GM12878 (cell line): Measurements from ENCODE around the gene ERMARD. TPM values are rescaled to one million over a fixed set of nuclear protein-coding genes. Genes with fewer than 3 reads are reported as not detected.

Source experiments
- ATAC-seq: fragments of 200-7000 bp; cut with Tn5 transposase; 3 replicates; pipeline ENCODE4 v1.9.1; 2020; ENCODE audit warnings: mild to moderate bottlenecking, moderate library complexity
- BruUV-seq: library from RNA; stranded (reverse); fragments of 400-500 nt; replicated peaks from 2 replicates; lab custom pipeline; 2021; lab: Mats Ljungman, UMichigan
- CTCF ChIA-PET: fragments of 300-600 bp; sonication (Branson Sonifier 250); formaldehyde crosslinking; extraction: SDS; loops from one replicate; lab custom pipeline; 2021; ENCODE audit warnings: inconsistent platforms; lab: Yijun Ruan, JAX
- POLR2A ChIA-PET: fragments of 350-600 bp; formaldehyde crosslinking; extraction: SDS; loops from one replicate; lab custom pipeline; 2021; ENCODE audit warnings: inconsistent platforms; lab: Charles Lee
- RAD21 ChIA-PET: fragments of 300-600 bp; sonication (Branson Sonifier 250); formaldehyde crosslinking; loops from one replicate; lab custom pipeline; 2023; ENCODE audit warnings: antibody characterized with exemption; ENCODE audit not compliant: unreplicated experiment; lab: Charles Lee
- SMC1A ChIA-PET: fragments of 300-600 bp; sonication (Branson Sonifier 250); formaldehyde crosslinking; loops from one replicate; lab custom pipeline; 2023; ENCODE audit not compliant: unreplicated experiment, uncharacterized antibody; lab: Charles Lee
- DNase-seq: peaks from one replicate; pipeline ENCODE4 v3.0.0-alpha.2; 2011; ENCODE audit warnings: low read depth, low spot score
- FAIRE-seq: peaks from 3 replicates; lab custom pipeline; 2011; peaks lifted over from hg19 to GRCh38; lab: Jason Lieb, UNC
- H2AFZ ChIP-seq: 2 replicates; pipeline ENCODE4 v1.6.0; 2011; ENCODE audit warnings: low read depth, low read length, control low read depth; ENCODE audit not compliant: control insufficient read depth
- H3K27ac ChIP-seq: 2 replicates; pipeline ENCODE4 v1.5.1; 2011; ENCODE audit warnings: control low read depth; ENCODE audit not compliant: control insufficient read depth, insufficient read depth
- H3K27me3 ChIP-seq, 2 experiments: replicated peaks in 1 of 2; 2 replicates each; pipeline versions ENCODE4 v1.6.0 to v1.6.1; 2011; ENCODE audit warnings: low read length in 1 of 2; ENCODE audit not compliant: control insufficient read depth in 2 of 2, insufficient read depth in 2 of 2
- H3K36me3 ChIP-seq, 2 experiments: 2 replicates each; pipeline ENCODE4 v1.5.1; 2011; ENCODE audit warnings: low read length in 1 of 2; ENCODE audit not compliant: control insufficient read depth in 2 of 2, insufficient read depth in 2 of 2
- H3K4me1 ChIP-seq: 2 replicates; pipeline ENCODE4 v1.6.1; 2011; ENCODE audit warnings: mild to moderate bottlenecking, low read length, moderate library complexity, mixed read lengths; ENCODE audit not compliant: control insufficient read depth, insufficient read depth
- H3K4me2 ChIP-seq: 2 replicates; pipeline ENCODE4 v1.6.0; 2011; ENCODE audit warnings: control low read depth; ENCODE audit not compliant: control insufficient read depth, insufficient read depth
- H3K4me3 ChIP-seq: fragments of 200-600 bp; sonication (generic); 2 replicates; pipeline ENCODE4 v1.5.1; 2016
- H3K79me2 ChIP-seq: 2 replicates; pipeline ENCODE4 v1.6.0; 2011; ENCODE audit warnings: low read length; ENCODE audit not compliant: control insufficient read depth, insufficient read depth
- H3K9ac ChIP-seq: 2 replicates; pipeline ENCODE4 v1.8.0; 2011; ENCODE audit warnings: low read length, control low read depth, mixed read lengths; ENCODE audit not compliant: control insufficient read depth, insufficient read depth
- H3K9me3 ChIP-seq: replicated peaks from 3 replicates; pipeline ENCODE4 v1.5.1; 2011; ENCODE audit warnings: mild to moderate bottlenecking, low read length; ENCODE audit not compliant: control insufficient read depth, insufficient read depth
- H4K20me1 ChIP-seq: 2 replicates; pipeline ENCODE4 v1.6.0; 2011; ENCODE audit not compliant: control insufficient read depth, insufficient read depth
- CREB1 ChIP-seq: IDR thresholded peaks from 2 replicates; pipeline ENCODE4 v1.6.1; 2012; ENCODE audit warnings: low read depth, mild to moderate bottlenecking, inconsistent platforms
- FOXK2 ChIP-seq: fragments of 450-650 bp; IDR thresholded peaks from 2 replicates; pipeline ENCODE4 v1.6.1; 2017; ENCODE audit warnings: mild to moderate bottlenecking, moderate library complexity
- HCFC1 ChIP-seq: fragments of 150-350 bp; IDR thresholded peaks from 2 replicates; pipeline ENCODE4 v1.6.1; 2014; ENCODE audit warnings: low read length
- HDGF ChIP-seq: fragments of 450-650 bp; IDR thresholded peaks from 2 replicates; pipeline ENCODE4 v1.6.1; 2016; ENCODE audit warnings: antibody characterized with exemption
- MXI1 ChIP-seq: fragments of 150-350 bp; IDR thresholded peaks from 2 replicates; pipeline ENCODE4 v1.6.1; 2011; ENCODE audit warnings: low read depth, mild to moderate bottlenecking, inconsistent platforms, low read length, improper control_type of control experiment
- NFXL1 ChIP-seq: fragments of 450-650 bp; IDR thresholded peaks from 2 replicates; pipeline ENCODE4 v1.6.1; 2017; ENCODE audit warnings: antibody characterized with exemption, mild to moderate bottlenecking, borderline replicate concordance
- TAF1 ChIP-seq: IDR thresholded peaks from 2 replicates; pipeline ENCODE4 v1.6.1; 2011; ENCODE audit warnings: mild to moderate bottlenecking, low read depth, low read length, borderline replicate concordance
- YY1 ChIP-seq: IDR thresholded peaks from 2 replicates; pipeline ENCODE4 v1.6.1; 2011; ENCODE audit warnings: low read depth, mild to moderate bottlenecking, low read length
- WGBS: methylation state at CpG from one replicate; pipeline ENCODE4 v1.1.6; 2016; ENCODE audit warnings: low lambda C conversion rate; ENCODE audit not compliant: insufficient replicate concordance, insufficient coverage; ENCODE audit errors: missing lambda C conversion rate; 5-methylcytosine and 5-hydroxymethylcytosine counted together
- in situ Hi-C: fragments of 300-500 bp; cut with MboI; formaldehyde crosslinking; loops from 9 replicates; pipeline ENCODE4 v1.14.3; 2018; ENCODE audit warnings: mixed read lengths
- intact Hi-C: fragments of 100-400 bp; cut with micrococcal nuclease; formaldehyde crosslinking; loops from one replicate; pipeline ENCODE4 v1.14.2; 2022; ENCODE audit not compliant: unreplicated experiment
- polyA plus RNA-seq, 11 experiments: library from polyadenylated mRNA; depleted of rRNA in 4 of 11; unstranded in 6 of 11; stranded (reverse) in 5 of 11; fragments of >200 nt; fragmentation: Nextera tagmentation in 4 of 11; fragmentation: Illumina TruSeq in 1 of 11; extraction: Ambion mirVana in 4 of 11; extraction: Trizol in 1 of 11; gene quantifications; 1 replicate in 1 of 11; 2 replicates in 10 of 11; pipeline versions ENCODE4 v1.2.1 to v1.2.3, GENCODE V29; 2011 to 2016; ENCODE audit warnings: inconsistent platforms in 2 of 11, missing spikeins in 2 of 11, low read depth in 1 of 11
- total RNA-seq, 4 experiments: library from RNA; depleted of rRNA in 3 of 4; stranded (reverse); fragments of >200 nt in 3 of 4; fragmentation: Illumina TruSeq in 1 of 4; extraction: Trizol in 1 of 4; gene quantifications; 2 replicates each; pipeline versions ENCODE4 v1.2.1 to v1.2.3, GENCODE V29; 2013 to 2021

Gene ERMARD
- total and polyA plus RNA-seq, 10 of the 15 experiments (the other 5 are each of a cell fraction or from before 2014, with no cell fraction given) = 24.4 to 63.3 (median 34.1) TPM

GRCh38 chr6:169807699-169808607 lies 56.5 kb downstream of the ERMARD start:
- Histone ChIP-seq H3K36me3 (no peaks in the 10 kb centered on the region), H4K20me1 (no peaks in the 10 kb centered on the region), H3K4me2 (no peak overlapping the region), H3K9me3 (no peaks in the 10 kb centered on the region), H3K27ac (no peak overlapping the region), H3K4me1 (peaks cover 5% of the 10 kb centered on the region; the same call in 1 of the 2 replicates), H3K27me3 (no peaks in the 10 kb centered on the region; a peak in 1 of 4 replicates), H3K79me2 (no peaks in the 10 kb centered on the region), H3K4me3 (no peak overlapping the region), H3K9ac (no peak overlapping the region), H2AFZ (no peak overlapping the region)
- 42% methylated on average over 8 of the region's 9 CpGs for WGBS
- TF ChIP-seq CREB1 = no peak
- no peak for TF ChIP-seq NFXL1
- no peak for TF ChIP-seq FOXK2
- no peak for TF ChIP-seq HDGF
- ChIA-PET CTCF (interaction anchor here (5.8 kb wide), 1 partner anchor 18 kb away, joined by 35 read pairs; no protein-coding TSS in a partner anchor), SMC1A (no interaction called here), RAD21 (no interaction called here), POLR2A (no interaction called here)
- no peak for FAIRE-seq
- intact Hi-C loops (no loop called here), in situ Hi-C loops (no loop called here)
- BruUV-seq = no TSS peak
- ATAC-seq = no peak
- no peak for DNase-seq

GRCh38 chr6:169808608-169808967 lies 57.2 kb downstream of the ERMARD start:
- H4K20me1 ChIP-seq = no peaks in the 10 kb centered on the region
- FAIRE-seq = no peak
- H3K27me3 ChIP-seq = no peaks in the 10 kb centered on the region; a peak in 1 of 4 replicates
- H3K4me3 ChIP-seq = no peak overlapping the region
- TF ChIP-seq TAF1 (no peak), MXI1 (no peak), YY1 (no peak), HCFC1 (no peak)
- no peak overlapping the region for H2AFZ ChIP-seq
- BruUV-seq = no TSS peak
- H3K4me1 ChIP-seq = no peaks in the 10 kb centered on the region
- ATAC-seq = no peak
- no peak overlapping the region for H3K4me2 ChIP-seq
- ChIA-PET POLR2A (no interaction called here), CTCF (no interaction called here), SMC1A (no interaction called here), RAD21 (no interaction called here)
- intact Hi-C loops = no loop called here
- in situ Hi-C loops = no loop called here
- H3K9me3 ChIP-seq = no peaks in the 10 kb centered on the region
- no peaks in the 10 kb centered on the region for H3K79me2 ChIP-seq
- WGBS = 37% methylated on average over 3 of the region's 3 CpGs
- H3K36me3 ChIP-seq = no peaks in the 10 kb centered on the region
- no peak overlapping the region for H3K27ac ChIP-seq
- no peak for DNase-seq
- no peak overlapping the region for H3K9ac ChIP-seq
